ENCODE data around the gene C9orf72. TPM values are rescaled to one million over a fixed set of nuclear protein-coding genes. Genes with fewer than 3 reads are reported as not detected.

The C9orf72 gene
- total and polyA plus RNA-seq, 2 of the 13 experiments (the other 11 are each of a cell fraction or from before 2014, with no cell fraction given): 3.1 to 5.9 TPM

DNA sequence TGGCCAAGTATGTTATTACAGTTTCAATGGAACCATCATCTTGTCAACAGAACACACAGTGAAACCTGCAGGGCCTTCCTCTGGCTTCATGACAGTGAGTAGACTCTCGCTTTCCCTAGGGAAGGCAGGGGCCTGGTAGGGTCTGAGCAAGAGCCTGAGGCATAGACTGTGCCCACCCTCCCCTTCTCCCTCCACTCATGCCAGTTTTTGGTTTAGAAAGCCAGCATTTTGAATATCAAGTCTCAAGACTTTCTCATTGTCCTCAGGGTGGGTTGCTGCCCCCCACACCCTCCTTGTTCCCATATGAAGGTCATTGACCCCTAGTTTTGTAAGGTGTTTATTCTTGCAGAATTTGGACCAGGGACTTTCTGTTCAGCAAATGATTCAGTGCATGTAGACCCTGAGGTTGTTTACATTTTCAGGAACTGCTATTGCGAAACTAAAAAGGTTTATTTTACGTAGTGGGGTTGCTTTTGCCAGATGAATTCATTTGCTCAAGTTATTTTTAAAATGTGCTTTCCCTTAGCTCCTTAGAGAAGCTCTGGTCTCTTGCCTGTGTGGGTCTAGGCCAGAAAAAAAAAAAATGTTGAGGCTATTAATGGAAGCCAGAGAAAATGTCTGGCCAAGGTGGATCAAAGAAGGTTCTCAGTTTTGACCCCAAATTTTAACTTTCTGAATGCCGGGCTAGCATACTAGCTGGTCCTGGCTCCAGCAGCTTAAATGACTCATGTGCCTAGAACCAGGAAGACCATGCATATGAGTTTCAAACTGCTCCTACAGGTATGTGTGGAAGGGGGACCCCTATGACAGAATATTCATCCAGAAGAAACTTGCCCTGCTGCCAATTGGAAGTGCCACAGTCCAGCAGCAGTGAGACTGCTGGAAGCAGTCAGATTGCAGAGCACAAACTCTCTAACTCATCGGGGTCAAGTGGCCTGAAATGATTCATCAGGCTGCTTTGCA lies 33.5 kb downstream of the C9orf72 start (continued):
- TF ChIP-seq, protein P1, sequence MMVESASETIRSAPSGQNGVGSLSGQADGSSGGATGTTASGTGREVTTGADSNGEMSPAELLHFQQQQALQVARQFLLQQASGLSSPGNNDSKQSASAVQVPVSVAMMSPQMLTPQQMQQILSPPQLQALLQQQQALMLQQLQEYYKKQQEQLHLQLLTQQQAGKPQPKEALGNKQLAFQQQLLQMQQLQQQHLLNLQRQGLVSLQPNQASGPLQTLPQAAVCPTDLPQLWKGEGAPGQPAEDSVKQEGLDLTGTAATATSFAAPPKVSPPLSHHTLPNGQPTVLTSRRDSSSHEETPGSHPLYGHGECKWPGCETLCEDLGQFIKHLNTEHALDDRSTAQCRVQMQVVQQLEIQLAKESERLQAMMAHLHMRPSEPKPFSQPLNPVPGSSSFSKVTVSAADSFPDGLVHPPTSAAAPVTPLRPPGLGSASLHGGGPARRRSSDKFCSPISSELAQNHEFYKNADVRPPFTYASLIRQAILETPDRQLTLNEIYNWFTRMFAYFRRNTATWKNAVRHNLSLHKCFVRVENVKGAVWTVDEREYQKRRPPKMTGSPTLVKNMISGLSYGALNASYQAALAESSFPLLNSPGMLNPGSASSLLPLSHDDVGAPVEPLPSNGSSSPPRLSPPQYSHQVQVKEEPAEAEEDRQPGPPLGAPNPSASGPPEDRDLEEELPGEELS (CRISPR knock-in tag; IDR thresholded peaks at IDR 0.05): peak; percentile 79

DNA sequence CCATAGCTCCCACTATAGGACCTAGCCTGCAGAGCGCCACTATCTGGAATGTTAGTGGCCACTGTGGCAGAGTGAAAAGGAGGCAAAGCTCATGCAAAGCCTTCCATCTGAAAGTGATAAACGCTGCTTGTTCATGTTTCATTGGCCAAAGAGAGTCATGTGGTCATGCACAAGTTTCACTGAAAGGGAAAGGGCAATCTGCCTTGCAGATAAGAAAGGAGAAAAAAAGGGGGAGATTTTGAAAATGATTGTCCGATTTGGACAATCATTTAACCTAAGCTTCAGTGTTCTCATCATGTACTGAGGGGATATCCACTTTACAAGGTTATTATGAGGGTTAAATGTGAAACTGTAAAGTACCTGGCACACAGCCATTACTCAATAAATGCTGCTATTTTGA lies 34.6 kb downstream of the C9orf72 start:
- no peak for ATAC-seq
- H3K9ac ChIP-seq (ENCODE audit: insufficient read depth, low read depth, low read length): no peak overlapping the region
- CTCF ChIA-PET (ENCODE audit: low intra/inter-chr PET ratio, low total read pairs): no interaction called here
- no peak for FAIRE-seq
- no peaks in the 10 kb centered on the region for H3K79me2 ChIP-seq (ENCODE audit: insufficient read depth, low read length)
- BruUV-seq (replicated peaks): no TSS peak
- intact Hi-C loops (cut with micrococcal nuclease; ENCODE audit: unreplicated experiment): no loop called here
- H3K27me3 ChIP-seq (ENCODE audit: control insufficient read depth in 1 of 2, insufficient read depth in 2 of 2, low read length in 2 of 2): no peaks in the 10 kb centered on the region
- peaks cover 44% of the 10 kb centered on the region for H3K4me1 ChIP-seq (ENCODE audit: insufficient read depth, low read length)
- POLR2A ChIA-PET: no interaction called here
- in situ Hi-C loops (cut with HindIII; ENCODE audit: extremely low pct_ligation_motif_present, low pct_unique_long_range_greater_than_20kb): no loop called here
- 76% methylated on average over 3 of the region's 3 CpGs for WGBS (ENCODE audit: low lambda C conversion rate)
- no peaks in the 10 kb centered on the region for H3K9me3 ChIP-seq (ENCODE audit: low read length)
- H3K36me3 ChIP-seq (replicated peaks in 1 of 2; ENCODE audit: control insufficient read depth in 1 of 2, insufficient read depth in 2 of 2, low read length in 2 of 2): no peaks in the 10 kb centered on the region
- H3K4me2 ChIP-seq (ENCODE audit: low read depth, low read length): no peak overlapping the region; the same call in 1 of the 2 replicates
- no peak for DNase-seq (ENCODE audit: low spot score)
- H2AFZ ChIP-seq (ENCODE audit: low read length): no peak overlapping the region
- H4K20me1 ChIP-seq (ENCODE audit: insufficient read depth, low read length): no peaks in the 10 kb centered on the region
- H3K27ac ChIP-seq (ENCODE audit: extremely low read length, insufficient read depth, low read length): no peak overlapping the region
- H3K4me3 ChIP-seq (replicated peaks in 1 of 3; ENCODE audit: insufficient read depth in 1 of 3, low read depth in 2 of 3, low read length in 3 of 3): no peak overlapping the region
- TF ChIP-seq ZNF333 (CRISPR knock-in tag; IDR thresholded peaks at IDR 0.05; ENCODE audit: borderline replicate concordance): no peak
- no peak for TF ChIP-seq TAF1 (CRISPR knock-in tag; IDR thresholded peaks at IDR 0.05)
- TF ChIP-seq TCF7L2 (IDR thresholded peaks at IDR 0.05; ENCODE audit: low read depth, low read length): no peak
- no peak for TF ChIP-seq NKX3-1 (CRISPR knock-in tag; IDR thresholded peaks at IDR 0.05)
- no peak for TF ChIP-seq ZNF20 (CRISPR knock-in tag; IDR thresholded peaks at IDR 0.05)
- TF ChIP-seq ZNF567 (CRISPR knock-in tag; IDR thresholded peaks at IDR 0.05; ENCODE audit: borderline replicate concordance): no peak
- TF ChIP-seq PITX1 (CRISPR knock-in tag; IDR thresholded peaks at IDR 0.05): no peak
- TF ChIP-seq CBX5 (CRISPR knock-in tag; IDR thresholded peaks at IDR 0.05; ENCODE audit: borderline replicate concordance): no peak
- no peak for TF ChIP-seq HMGA1 (CRISPR knock-in tag; conservative IDR thresholded peaks at IDR 0.05)
- TF ChIP-seq ZNF367 (CRISPR knock-in tag; IDR thresholded peaks at IDR 0.05; ENCODE audit: borderline replicate concordance): no peak
- TF ChIP-seq ZNF274 (CRISPR knock-in tag; IDR thresholded peaks at IDR 0.05): no peak
- TF ChIP-seq, protein P2, sequence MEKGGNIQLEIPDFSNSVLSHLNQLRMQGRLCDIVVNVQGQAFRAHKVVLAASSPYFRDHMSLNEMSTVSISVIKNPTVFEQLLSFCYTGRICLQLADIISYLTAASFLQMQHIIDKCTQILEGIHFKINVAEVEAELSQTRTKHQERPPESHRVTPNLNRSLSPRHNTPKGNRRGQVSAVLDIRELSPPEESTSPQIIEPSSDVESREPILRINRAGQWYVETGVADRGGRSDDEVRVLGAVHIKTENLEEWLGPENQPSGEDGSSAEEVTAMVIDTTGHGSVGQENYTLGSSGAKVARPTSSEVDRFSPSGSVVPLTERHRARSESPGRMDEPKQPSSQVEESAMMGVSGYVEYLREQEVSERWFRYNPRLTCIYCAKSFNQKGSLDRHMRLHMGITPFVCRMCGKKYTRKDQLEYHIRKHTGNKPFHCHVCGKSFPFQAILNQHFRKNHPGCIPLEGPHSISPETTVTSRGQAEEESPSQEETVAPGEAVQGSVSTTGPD (CRISPR knock-in tag; IDR thresholded peaks at IDR 0.05): no peak
- TF ChIP-seq MEF2D (CRISPR knock-in tag; IDR thresholded peaks at IDR 0.05): no peak
- TF ChIP-seq EP300 (IDR thresholded peaks at IDR 0.05; ENCODE audit: low read depth in 2 of 2, low read length in 2 of 2): no peak
- no peak for TF ChIP-seq EP300 (CRISPR knock-in tag; IDR thresholded peaks at IDR 0.05; ENCODE audit: borderline replicate concordance)

All from HepG2 (cell line).